ENCODE measurements around the gene TBC1D16. TPM values are rescaled to one million over a fixed set of nuclear protein-coding genes. Genes with fewer than 3 reads are reported as not detected.
A peak's percentile ranks its signal among the peaks of the same experiment; 100 is the strongest.

Gene TBC1D16
- total and polyA plus RNA-seq, 2 donors (not counting 1 experiment from before 2014, with no cell fraction given), result 8.3 to 30.4 TPM

DNA sequence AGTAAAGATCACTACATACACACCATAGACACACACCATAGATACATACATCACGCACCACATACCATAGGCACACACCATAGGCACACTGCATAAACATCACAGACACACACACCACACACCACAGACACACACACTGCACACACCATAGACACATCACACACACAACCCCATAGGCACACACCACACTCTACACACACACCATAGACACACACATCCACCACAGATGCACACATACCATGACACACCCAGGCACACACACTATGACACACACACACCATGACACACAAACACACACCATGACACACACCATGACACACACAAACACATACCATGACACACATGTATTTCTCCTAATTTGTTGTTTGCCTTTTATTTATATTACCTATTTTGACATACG is 14.1 kb downstream of the TBC1D16 start:
- DNase-seq (ENCODE audit: low read depth in 2 of 2), result no peak
- Histone ChIP-seq H3K27me3 (ENCODE audit: control insufficient read depth, insufficient read depth, low read length) (no peaks in the 10 kb centered on the region), H2AFZ (ENCODE audit: low read length) (no peak overlapping the region), H3K9me3 (ENCODE audit: control insufficient read depth, insufficient read depth, low read depth, low read length) (no peaks in the 10 kb centered on the region), H4K20me1 (ENCODE audit: control insufficient read depth, extremely low read depth, insufficient read depth, low read length) (no peaks in the 10 kb centered on the region), H3K9ac (ENCODE audit: insufficient read depth, low read length) (no peak overlapping the region), H3K36me3 (ENCODE audit: control insufficient read depth, insufficient read depth, low read length) (no peaks in the 10 kb centered on the region), H3K4me1 (ENCODE audit: control insufficient read depth, extremely low read depth, insufficient read depth, low read length) (no peaks in the 10 kb centered on the region), H3K79me2 (ENCODE audit: control insufficient read depth, insufficient read depth, low read length) (peaks cover 4% of the 10 kb centered on the region), H3K4me3 (replicated peaks in 1 of 4; ENCODE audit: control extremely low read depth in 1 of 4, insufficient read depth in 1 of 4, low read depth in 3 of 4, low read length in 4 of 4) (no peak overlapping the region), H3K27ac (ENCODE audit: insufficient read depth, low read length) (no peak overlapping the region), H3K4me2 (ENCODE audit: extremely low read depth, insufficient read depth, low read length) (no peak overlapping the region)
- TF ChIP-seq EZH2 (IDR thresholded peaks at IDR 0.05; ENCODE audit: low read length, missing control alignments), result no peak
- TF ChIP-seq, protein P1, sequence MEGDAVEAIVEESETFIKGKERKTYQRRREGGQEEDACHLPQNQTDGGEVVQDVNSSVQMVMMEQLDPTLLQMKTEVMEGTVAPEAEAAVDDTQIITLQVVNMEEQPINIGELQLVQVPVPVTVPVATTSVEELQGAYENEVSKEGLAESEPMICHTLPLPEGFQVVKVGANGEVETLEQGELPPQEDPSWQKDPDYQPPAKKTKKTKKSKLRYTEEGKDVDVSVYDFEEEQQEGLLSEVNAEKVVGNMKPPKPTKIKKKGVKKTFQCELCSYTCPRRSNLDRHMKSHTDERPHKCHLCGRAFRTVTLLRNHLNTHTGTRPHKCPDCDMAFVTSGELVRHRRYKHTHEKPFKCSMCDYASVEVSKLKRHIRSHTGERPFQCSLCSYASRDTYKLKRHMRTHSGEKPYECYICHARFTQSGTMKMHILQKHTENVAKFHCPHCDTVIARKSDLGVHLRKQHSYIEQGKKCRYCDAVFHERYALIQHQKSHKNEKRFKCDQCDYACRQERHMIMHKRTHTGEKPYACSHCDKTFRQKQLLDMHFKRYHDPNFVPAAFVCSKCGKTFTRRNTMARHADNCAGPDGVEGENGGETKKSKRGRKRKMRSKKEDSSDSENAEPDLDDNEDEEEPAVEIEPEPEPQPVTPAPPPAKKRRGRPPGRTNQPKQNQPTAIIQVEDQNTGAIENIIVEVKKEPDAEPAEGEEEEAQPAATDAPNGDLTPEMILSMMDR (conservative IDR thresholded peaks at IDR 0.05 in 1 of 2, IDR thresholded peaks at IDR 0.05 in 1 of 2; ENCODE audit: low read depth in 1 of 2, low read length in 2 of 2), result no peak

DNA sequence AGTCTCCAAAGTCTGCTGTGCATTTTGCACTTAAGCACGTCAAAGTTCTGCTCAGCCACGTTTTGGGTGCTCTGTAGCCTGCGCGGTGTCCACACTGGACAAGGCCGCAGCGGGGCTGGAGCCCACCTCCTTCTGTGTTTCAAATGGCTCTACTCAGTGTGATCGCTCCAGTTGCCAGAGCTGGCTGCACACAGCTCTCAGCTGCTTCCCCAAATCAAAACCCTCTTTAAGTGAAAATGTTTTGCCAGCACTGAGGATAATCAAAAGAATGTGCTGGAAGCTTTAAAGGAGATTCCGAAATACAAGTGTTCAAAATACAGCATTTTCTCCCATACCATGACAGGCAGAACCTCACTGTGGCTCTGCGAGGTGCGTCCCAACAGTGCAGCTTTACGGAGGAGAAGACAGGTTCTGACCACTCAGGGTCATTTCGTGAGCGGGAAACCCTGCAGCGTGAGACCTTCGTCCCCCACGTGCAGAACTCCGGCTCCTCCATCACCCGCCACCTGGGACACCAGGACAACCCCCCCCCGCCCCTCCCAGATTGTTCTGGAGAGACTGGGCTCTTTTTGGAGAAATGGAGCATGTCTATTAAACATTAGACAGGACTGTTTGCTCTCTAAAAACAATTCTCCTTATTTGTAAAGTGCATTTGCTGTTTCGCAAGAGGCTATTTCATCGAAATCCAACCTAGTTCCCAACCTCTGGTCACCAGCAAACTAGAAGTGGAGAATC is 16.6 kb downstream of the TBC1D16 start:
- peak in 1 of 2 donors; percentile 39 for DNase-seq (ENCODE audit: low read depth in 2 of 2)
- H4K20me1 ChIP-seq (ENCODE audit: control insufficient read depth, extremely low read depth, insufficient read depth, low read length), result no peaks in the 10 kb centered on the region
- H3K79me2 ChIP-seq (ENCODE audit: control insufficient read depth, insufficient read depth, low read length), result no peaks in the 10 kb centered on the region
- no peaks in the 10 kb centered on the region for H3K4me1 ChIP-seq (ENCODE audit: control insufficient read depth, extremely low read depth, insufficient read depth, low read length)
- no peak overlapping the region for H3K4me2 ChIP-seq (ENCODE audit: extremely low read depth, insufficient read depth, low read length)
- no peaks in the 10 kb centered on the region for H3K36me3 ChIP-seq (ENCODE audit: control insufficient read depth, insufficient read depth, low read length)
- TF ChIP-seq, protein P1 (conservative IDR thresholded peaks at IDR 0.05 in 1 of 2, IDR thresholded peaks at IDR 0.05 in 1 of 2; ENCODE audit: low read depth in 1 of 2, low read length in 2 of 2), result no peak
- no peak for TF ChIP-seq EZH2 (IDR thresholded peaks at IDR 0.05; ENCODE audit: low read length, missing control alignments)
- H3K27me3 ChIP-seq (ENCODE audit: control insufficient read depth, insufficient read depth, low read length), result no peaks in the 10 kb centered on the region
- no peak overlapping the region for H3K4me3 ChIP-seq (replicated peaks in 1 of 4; ENCODE audit: control extremely low read depth in 1 of 4, insufficient read depth in 1 of 4, low read depth in 3 of 4, low read length in 4 of 4)
- no peak overlapping the region for H2AFZ ChIP-seq (ENCODE audit: low read length)
- H3K27ac ChIP-seq (ENCODE audit: insufficient read depth, low read length), result no peak overlapping the region
- H3K9me3 ChIP-seq (ENCODE audit: control insufficient read depth, insufficient read depth, low read depth, low read length), result no peaks in the 10 kb centered on the region
- H3K9ac ChIP-seq (ENCODE audit: insufficient read depth, low read length), result no peak overlapping the region

DNA sequence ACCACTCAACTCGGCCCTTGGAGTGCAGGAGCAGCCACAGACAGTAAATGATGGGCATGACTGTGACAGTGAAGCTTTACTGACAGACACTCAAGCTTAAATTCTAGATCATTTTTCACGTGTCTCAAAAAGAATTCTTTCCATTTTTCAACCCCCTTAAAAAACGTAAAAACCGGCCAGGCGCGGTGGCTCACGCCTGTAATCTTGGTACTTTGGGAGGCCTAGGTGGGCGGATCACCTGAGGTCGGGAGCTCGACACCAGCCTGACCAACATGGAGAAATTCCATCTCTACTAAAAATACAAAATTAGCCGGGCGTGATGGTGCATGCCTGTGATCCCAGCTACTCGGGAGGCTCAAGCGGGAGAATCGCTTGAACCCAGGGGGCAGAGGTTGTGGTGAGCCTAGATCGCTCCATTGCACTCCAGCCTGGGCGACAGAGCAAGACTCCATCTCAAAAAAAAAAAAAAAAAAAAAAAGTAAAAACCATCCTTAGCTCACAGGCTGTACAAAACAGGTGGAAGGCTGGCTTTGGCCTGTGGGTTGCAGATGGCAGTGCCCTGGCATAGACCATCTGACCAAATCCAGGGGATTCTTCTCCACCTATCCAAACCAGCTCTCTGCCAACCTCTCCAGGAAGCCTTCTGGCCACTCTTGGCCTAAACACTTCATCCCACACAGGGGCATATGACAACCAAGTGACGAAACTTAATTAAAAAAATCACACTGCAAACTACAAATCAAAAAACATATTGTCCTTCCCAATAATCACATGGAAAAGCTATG is 18.3 kb downstream of the TBC1D16 start:
- no peak overlapping the region for H3K4me2 ChIP-seq (ENCODE audit: extremely low read depth, insufficient read depth, low read length)
- H3K4me3 ChIP-seq (replicated peaks in 1 of 4; ENCODE audit: control extremely low read depth in 1 of 4, insufficient read depth in 1 of 4, low read depth in 3 of 4, low read length in 4 of 4), result no peak overlapping the region
- H3K4me1 ChIP-seq (ENCODE audit: control insufficient read depth, extremely low read depth, insufficient read depth, low read length), result no peaks in the 10 kb centered on the region
- H3K27me3 ChIP-seq (ENCODE audit: control insufficient read depth, insufficient read depth, low read length), result no peaks in the 10 kb centered on the region
- no peaks in the 10 kb centered on the region for H4K20me1 ChIP-seq (ENCODE audit: control insufficient read depth, extremely low read depth, insufficient read depth, low read length)
- TF ChIP-seq EZH2 (IDR thresholded peaks at IDR 0.05; ENCODE audit: low read length, missing control alignments), result no peak
- TF ChIP-seq, protein P1 (conservative IDR thresholded peaks at IDR 0.05 in 1 of 2, IDR thresholded peaks at IDR 0.05 in 1 of 2; ENCODE audit: low read depth in 1 of 2, low read length in 2 of 2), result no peak
- no peak overlapping the region for H3K9ac ChIP-seq (ENCODE audit: insufficient read depth, low read length)
- no peak overlapping the region for H2AFZ ChIP-seq (ENCODE audit: low read length)
- H3K79me2 ChIP-seq (ENCODE audit: control insufficient read depth, insufficient read depth, low read length), result no peaks in the 10 kb centered on the region
- no peaks in the 10 kb centered on the region for H3K9me3 ChIP-seq (ENCODE audit: control insufficient read depth, insufficient read depth, low read depth, low read length)
- H3K27ac ChIP-seq (ENCODE audit: insufficient read depth, low read length), result no peak overlapping the region
- no peaks in the 10 kb centered on the region for H3K36me3 ChIP-seq (ENCODE audit: control insufficient read depth, insufficient read depth, low read length)
- DNase-seq (ENCODE audit: low read depth in 2 of 2), result no peak
